Keratinocyte (primary cell): ENCODE results near the gene NAA50. TPM values are rescaled to one million over a fixed set of nuclear protein-coding genes. Genes with fewer than 3 reads are reported as not detected.

Experiments used
- DNase-seq: peaks from one replicate; pipeline ENCODE4 v3.0.0-alpha.2; 2011; ENCODE audit warnings: low read depth, missing footprints, low spot score
- FAIRE-seq: peaks from 2 replicates; lab custom pipeline; 2011; peaks lifted over from hg19 to GRCh38; lab: Jason Lieb, UNC
- H2AFZ ChIP-seq: 2 replicates; pipeline ENCODE4 v1.6.0; 2012; ENCODE audit warnings: low read length, control low read depth, inconsistent platforms; ENCODE audit not compliant: control insufficient read depth
- H3K27ac ChIP-seq: 2 replicates; pipeline ENCODE4 v1.5.1; 2011; ENCODE audit warnings: low read length; ENCODE audit not compliant: control insufficient read depth, insufficient read depth
- H3K27me3 ChIP-seq: 3 replicates; pipeline ENCODE4 v1.6.0; 2011; ENCODE audit warnings: low read length; ENCODE audit not compliant: control insufficient read depth, insufficient read depth; ENCODE audit errors: extremely low read depth
- H3K36me3 ChIP-seq, 2 experiments: 2 replicates in 1 of 2; 3 replicates in 1 of 2; pipeline ENCODE4 v1.5.1; 2011; ENCODE audit warnings: low read length in 2 of 2, mild to moderate bottlenecking in 1 of 2; ENCODE audit not compliant: control insufficient read depth in 2 of 2, insufficient read depth in 2 of 2; ENCODE audit errors: extremely low read depth in 1 of 2
- H3K4me1 ChIP-seq: 3 replicates; pipeline ENCODE4 v1.5.1; 2011; ENCODE audit warnings: low read length; ENCODE audit not compliant: control insufficient read depth, insufficient read depth; ENCODE audit errors: extremely low read depth
- H3K4me2 ChIP-seq: 3 replicates; pipeline ENCODE4 v1.6.0; 2011; ENCODE audit warnings: low read depth, low read length; ENCODE audit not compliant: control insufficient read depth, insufficient read depth; ENCODE audit errors: extremely low read depth
- H3K4me3 ChIP-seq, 3 experiments: fragments of 200-600 bp in 1 of 3; sonication (generic) in 1 of 3; 2 replicates in 2 of 3; 3 replicates in 1 of 3; pipeline ENCODE4 v1.5.1; 2011 to 2016; ENCODE audit warnings: low read length in 3 of 3, mild to moderate bottlenecking in 3 of 3, control low read depth in 2 of 3, inconsistent platforms in 1 of 3, low read depth in 1 of 3, mixed read lengths in 1 of 3, mixed run types in 1 of 3, moderate library complexity in 1 of 3; ENCODE audit not compliant: control insufficient read depth in 2 of 3, insufficient read depth in 2 of 3; ENCODE audit errors: extremely low read depth in 1 of 3
- H3K79me2 ChIP-seq: 2 replicates; pipeline ENCODE4 v1.6.0; 2012; ENCODE audit warnings: low read length; ENCODE audit not compliant: control insufficient read depth, insufficient read depth
- H3K9ac ChIP-seq: 3 replicates; pipeline ENCODE4 v1.6.0; 2011; ENCODE audit warnings: low read length; ENCODE audit not compliant: control insufficient read depth, insufficient read depth; ENCODE audit errors: extremely low read depth
- H3K9me1 ChIP-seq: 3 replicates; pipeline ENCODE4 v1.6.0; 2011; ENCODE audit warnings: low read length; ENCODE audit not compliant: control insufficient read depth, insufficient read depth; ENCODE audit errors: extremely low read depth
- H3K9me3 ChIP-seq: 2 replicates; pipeline ENCODE4 v1.5.1; 2012; ENCODE audit warnings: low read depth, low read length; ENCODE audit not compliant: control insufficient read depth
- H4K20me1 ChIP-seq: 3 replicates; pipeline ENCODE4 v1.6.0; 2011; ENCODE audit warnings: low read length; ENCODE audit not compliant: control insufficient read depth, insufficient read depth; ENCODE audit errors: extremely low read depth
- CTCF ChIP-seq, 3 experiments: IDR thresholded peaks in 1 of 3; conservative IDR thresholded peaks in 1 of 3; optimal IDR thresholded peaks in 1 of 3; 2 replicates in 2 of 3; 3 replicates in 1 of 3; pipeline versions ENCODE3 to v1.5.1; 2011; ENCODE audit warnings: low read length in 3 of 3, mild to moderate bottlenecking in 3 of 3, moderate library complexity in 2 of 3, control low read depth in 1 of 3, inconsistent platforms in 1 of 3; ENCODE audit not compliant: insufficient read depth in 2 of 3; ENCODE audit errors: extremely low read depth in 1 of 3
- EZH2 ChIP-seq: IDR thresholded peaks from one replicate; pipeline ENCODE4 v1.6.1; 2012; ENCODE audit warnings: inconsistent platforms, mild to moderate bottlenecking, low read length, moderate library complexity
- dilution Hi-C: fragments of 300-500 bp; cut with MboI; formaldehyde crosslinking; loops from one replicate; pipeline ENCODE4 v1.7.0; 2020; ENCODE audit warnings: low sequenced_read_pairs; ENCODE audit not compliant: extremely low pct_ligation_motif_present
- polyA plus RNA-seq, 5 experiments: library from polyadenylated mRNA; depleted of rRNA in 3 of 5; stranded (reverse) in 3 of 5; stranded (forward) in 1 of 5; unstranded in 1 of 5; fragments of >200 nt; gene quantifications; 1 replicate in 1 of 5; 2 replicates in 3 of 5; 3 replicates in 1 of 5; pipeline versions ENCODE4 v1.2.1 to v1.2.3, GENCODE V29; 2011 to 2012; ENCODE audit warnings: missing spikeins in 2 of 5, low read depth in 1 of 5, low replicate concordance in 1 of 5

Gene NAA50
- polyA plus RNA-seq, 1 donor (not counting 4 experiments of a cell fraction or from before 2014, with no cell fraction given) = 128 TPM

GRCh38 chr3:113783980-113784379 is 37.9 kb upstream of the NAA50 start:
- TF ChIP-seq EZH2 (no peak), CTCF (optimal IDR thresholded peaks at IDR 0.05 in 1 of 3, IDR thresholded peaks at IDR 0.05 in 1 of 3, conservative IDR thresholded peaks at IDR 0.05 in 1 of 3; ENCODE audit: extremely low read depth in 1 of 3, insufficient read depth in 2 of 3, low read length in 3 of 3) (no peak)
- Histone ChIP-seq H3K9ac (no peak overlapping the region), H3K79me2 (no peaks in the 10 kb centered on the region), H3K9me1 (no peaks in the 10 kb centered on the region), H3K4me2 (no peak overlapping the region), H3K9me3 (no peaks in the 10 kb centered on the region), H3K4me3 (no peak overlapping the region), H3K27ac (peak overlapping the region; percentile 32), H4K20me1 (no peaks in the 10 kb centered on the region), H2AFZ (no peak overlapping the region), H3K27me3 (no peaks in the 10 kb centered on the region), H3K36me3 (peaks cover 0 to 3% of the 10 kb centered on the region in 2 experiments), H3K4me1 (peaks cover 3% of the 10 kb centered on the region)
- no peak for DNase-seq
- FAIRE-seq = no peak
- dilution Hi-C loops = no loop called here

- FAIRE-seq (no peak), DNase-seq (no peak)
- TF ChIP-seq EZH2 = no peak
- no peak for TF ChIP-seq CTCF (optimal IDR thresholded peaks at IDR 0.05 in 1 of 3, IDR thresholded peaks at IDR 0.05 in 1 of 3, conservative IDR thresholded peaks at IDR 0.05 in 1 of 3; ENCODE audit: extremely low read depth in 1 of 3, insufficient read depth in 2 of 3, low read length in 3 of 3)
- H3K79me2 ChIP-seq = no peaks in the 10 kb centered on the region
- peaks cover 3% of the 10 kb centered on the region for H3K4me1 ChIP-seq
- no peak overlapping the region for H2AFZ ChIP-seq
- H3K4me3 ChIP-seq = no peak overlapping the region
- H3K9ac ChIP-seq = no peak overlapping the region
- no peaks in the 10 kb centered on the region for H4K20me1 ChIP-seq
- no peak overlapping the region for H3K4me2 ChIP-seq
- no peak overlapping the region for H3K27ac ChIP-seq
- H3K36me3 ChIP-seq = peaks cover 0 to 3% of the 10 kb centered on the region in 2 experiments
- H3K9me3 ChIP-seq = no peaks in the 10 kb centered on the region
- no peaks in the 10 kb centered on the region for H3K27me3 ChIP-seq
- no peaks in the 10 kb centered on the region for H3K9me1 ChIP-seq
- dilution Hi-C loops = no loop called here
These were observed 37.4 kb upstream of the NAA50 start for GRCh38 chr3:113783463-113783862.
